HL-60/S4 (cell line): ENCODE data around the gene UBASH3B.

Experiments
- in situ Hi-C: fragments of 300-500 bp; cut with MboI; formaldehyde crosslinking; loops from 2 replicates; pipeline ENCODE4 v1.14.3; 2022; ENCODE audit warnings: low sequenced_read_pairs

The UBASH3B gene

GRCh38 chr11:122833846-122834464, 178.4 kb downstream of the UBASH3B start:
- in situ Hi-C loops: no loop called here

GRCh38 chr11:122836916-122837315, 181.4 kb downstream of the UBASH3B start:
- in situ Hi-C loops: no loop called here

GRCh38 chr11:122837528-122838346, 182.2 kb downstream of the UBASH3B start:
- in situ Hi-C loops: no loop called here

GRCh38 chr11:122843281-122844141, 188.0 kb downstream of the UBASH3B start:
- in situ Hi-C loops: no loop called here

GRCh38 chr11:122847466-122847865, 191.9 kb downstream of the UBASH3B start:
- in situ Hi-C loops: no loop called here

- in situ Hi-C loops: no loop called here
Observed at GRCh38 chr11:122848186-122848585, 192.7 kb downstream of the UBASH3B start.

- in situ Hi-C loops: loop anchor here (10.0 kb wide), 1 partner anchor 215 kb away; no protein-coding TSS in a partner anchor
Observed at GRCh38 chr11:122850076-122850631, 194.6 kb downstream of the UBASH3B start.

- in situ Hi-C loops: loop anchor here (10.0 kb wide), 1 partner anchor 217 kb away; no protein-coding TSS in a partner anchor
Observed at GRCh38 chr11:122851366-122851966, 195.9 kb downstream of the UBASH3B start.

- in situ Hi-C loops: loop anchor here (10.0 kb wide), 1 partner anchor 217 kb away; no protein-coding TSS in a partner anchor
Observed at GRCh38 chr11:122852074-122852795, 196.7 kb downstream of the UBASH3B start.

GRCh38 chr11:122852796-122853160, 197.3 kb downstream of the UBASH3B start:
- in situ Hi-C loops: loop anchor here (10.0 kb wide), 1 partner anchor 218 kb away; no protein-coding TSS in a partner anchor

GRCh38 chr11:122853261-122853660, 197.7 kb downstream of the UBASH3B start:
- in situ Hi-C loops: loop anchor here (10.0 kb wide), 1 partner anchor 218 kb away; no protein-coding TSS in a partner anchor

- in situ Hi-C loops: loop anchor here (10.0 kb wide), 1 partner anchor 219 kb away; no protein-coding TSS in a partner anchor
Observed at GRCh38 chr11:122853971-122854446, 198.5 kb downstream of the UBASH3B start.

- in situ Hi-C loops: loop anchor here (10.0 kb wide), 1 partner anchor 173 kb away; no protein-coding TSS in a partner anchor
Observed at GRCh38 chr11:122861631-122862030, 206.1 kb downstream of the UBASH3B start.

GRCh38 chr11:122862091-122862490, 206.6 kb downstream of the UBASH3B start:
- in situ Hi-C loops: loop anchor here (10.0 kb wide), 1 partner anchor 173 kb away; no protein-coding TSS in a partner anchor

- in situ Hi-C loops: loop anchor here (10.0 kb wide), 1 partner anchor 172 kb away; no protein-coding TSS in a partner anchor
Observed at GRCh38 chr11:122863154-122863553, 207.6 kb downstream of the UBASH3B start.

- in situ Hi-C loops: loop anchor here (10.0 kb wide), 1 partner anchor 171 kb away; no protein-coding TSS in a partner anchor
Observed at GRCh38 chr11:122863704-122864326, 208.3 kb downstream of the UBASH3B start.
